T-helper 1 cell treated with Interleukin-12 subunit alpha and Interleukin-12 subunit beta and Interleukin-4 antibody, amounts not matched to agents 30 μg/mL and 1 μg/mL, for 36 hours (primary cell): Measurements from ENCODE around the gene LRIG2.
"Not testable (repeated sequence)": the region's sequence is repeated elsewhere in the genome, so short reads cannot be mapped to it uniquely, and the experiment has no call there.

ENCODE experiments used
- H3K27ac Mint-ChIP-seq: one replicate; pipeline ENCODE4 v1.8.0; 2021; ENCODE audit warnings: mild to moderate bottlenecking, mixed read lengths
- H3K27me3 Mint-ChIP-seq: one replicate; pipeline ENCODE4 v1.8.0; 2021; ENCODE audit warnings: low read depth, mixed read lengths
- H3K36me3 Mint-ChIP-seq: one replicate; pipeline ENCODE4 v1.8.0; 2021; ENCODE audit warnings: low read depth, mixed read lengths
- H3K4me1 Mint-ChIP-seq: one replicate; pipeline ENCODE4 v1.8.0; 2021; ENCODE audit warnings: low read depth, mixed read lengths
- H3K4me3 Mint-ChIP-seq: one replicate; pipeline ENCODE4 v1.8.0; 2021; ENCODE audit warnings: mild to moderate bottlenecking, moderate library complexity, mixed read lengths
- H3K9me3 Mint-ChIP-seq: one replicate; pipeline ENCODE4 v1.8.0; 2021; ENCODE audit warnings: mixed read lengths

LRIG2 gene, protein sequence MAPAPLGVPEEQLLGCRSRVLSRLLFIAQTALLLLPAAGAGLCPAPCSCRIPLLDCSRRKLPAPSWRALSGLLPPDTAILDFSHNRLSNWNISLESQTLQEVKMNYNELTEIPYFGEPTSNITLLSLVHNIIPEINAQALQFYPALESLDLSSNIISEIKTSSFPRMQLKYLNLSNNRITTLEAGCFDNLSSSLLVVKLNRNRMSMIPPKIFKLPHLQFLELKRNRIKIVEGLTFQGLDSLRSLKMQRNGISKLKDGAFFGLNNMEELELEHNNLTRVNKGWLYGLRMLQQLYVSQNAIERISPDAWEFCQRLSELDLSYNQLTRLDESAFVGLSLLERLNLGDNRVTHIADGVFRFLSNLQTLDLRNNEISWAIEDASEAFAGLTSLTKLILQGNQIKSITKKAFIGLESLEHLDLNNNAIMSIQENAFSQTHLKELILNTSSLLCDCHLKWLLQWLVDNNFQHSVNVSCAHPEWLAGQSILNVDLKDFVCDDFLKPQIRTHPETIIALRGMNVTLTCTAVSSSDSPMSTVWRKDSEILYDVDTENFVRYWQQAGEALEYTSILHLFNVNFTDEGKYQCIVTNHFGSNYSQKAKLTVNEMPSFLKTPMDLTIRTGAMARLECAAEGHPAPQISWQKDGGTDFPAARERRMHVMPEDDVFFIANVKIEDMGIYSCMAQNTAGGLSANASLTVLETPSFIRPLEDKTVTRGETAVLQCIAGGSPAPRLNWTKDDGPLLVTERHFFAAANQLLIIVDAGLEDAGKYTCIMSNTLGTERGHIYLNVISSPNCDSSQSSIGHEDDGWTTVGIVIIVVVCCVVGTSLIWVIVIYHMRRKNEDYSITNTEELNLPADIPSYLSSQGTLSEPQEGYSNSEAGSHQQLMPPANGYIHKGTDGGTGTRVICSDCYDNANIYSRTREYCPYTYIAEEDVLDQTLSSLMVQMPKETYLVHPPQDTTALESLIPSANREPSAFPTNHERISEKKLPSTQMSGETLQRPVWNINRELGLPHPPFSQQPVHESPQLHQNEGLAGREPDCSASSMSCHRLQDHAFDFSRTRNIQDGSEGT

DNA sequence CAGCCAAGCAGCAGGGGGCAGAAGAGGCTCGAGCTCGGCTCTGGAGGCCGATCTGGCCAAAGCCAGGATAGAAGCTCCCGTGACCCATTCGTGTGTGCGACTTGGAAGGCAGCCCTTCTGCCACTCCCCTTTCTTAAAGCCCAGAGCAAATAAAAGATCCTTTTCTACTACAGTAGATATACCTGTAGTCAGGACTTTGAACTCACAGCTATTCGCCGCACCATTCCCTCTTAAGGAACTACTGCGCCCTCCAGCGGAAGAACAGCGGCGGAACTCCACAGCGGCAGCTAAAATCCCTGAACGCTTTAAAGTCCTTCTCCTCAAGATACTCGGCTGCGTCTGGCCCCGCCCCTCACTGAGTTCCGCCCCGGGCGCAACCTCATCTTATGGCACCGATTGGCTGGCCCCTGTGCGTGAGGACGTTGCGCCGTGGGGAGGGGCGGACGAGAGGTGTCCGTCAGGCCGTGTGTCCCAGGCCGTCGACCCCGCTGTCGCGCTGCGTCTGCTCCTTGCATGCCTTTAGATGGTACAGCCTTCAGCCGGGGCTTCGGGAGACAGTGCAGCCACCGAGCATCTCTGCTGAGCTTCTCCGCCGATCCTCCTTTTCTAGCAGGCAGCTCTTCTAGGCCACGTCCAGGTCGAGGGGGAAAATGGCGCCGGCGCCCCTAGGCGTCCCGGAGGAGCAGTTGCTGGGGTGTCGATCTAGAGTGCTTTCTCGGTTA lies at the start of gene LRIG2:
TSS of gene LRIG2 (plus strand) at position 442 of the 722 bp plus-strand sequence. CDS start at position 651, 209 bp downstream.
- peaks cover 3% of the 10 kb centered on the region for H3K36me3 Mint-ChIP-seq
- H3K27ac Mint-ChIP-seq = peak within 1 kb of the TSS; percentile 90
- H3K4me1 Mint-ChIP-seq = peaks cover 19% of the 10 kb centered on the region
- H3K27me3 Mint-ChIP-seq = no peaks in the 10 kb centered on the region
- peak within 1 kb of the TSS; percentile 97 for H3K4me3 Mint-ChIP-seq
- H3K9me3 Mint-ChIP-seq = no peaks in the 10 kb centered on the region

DNA sequence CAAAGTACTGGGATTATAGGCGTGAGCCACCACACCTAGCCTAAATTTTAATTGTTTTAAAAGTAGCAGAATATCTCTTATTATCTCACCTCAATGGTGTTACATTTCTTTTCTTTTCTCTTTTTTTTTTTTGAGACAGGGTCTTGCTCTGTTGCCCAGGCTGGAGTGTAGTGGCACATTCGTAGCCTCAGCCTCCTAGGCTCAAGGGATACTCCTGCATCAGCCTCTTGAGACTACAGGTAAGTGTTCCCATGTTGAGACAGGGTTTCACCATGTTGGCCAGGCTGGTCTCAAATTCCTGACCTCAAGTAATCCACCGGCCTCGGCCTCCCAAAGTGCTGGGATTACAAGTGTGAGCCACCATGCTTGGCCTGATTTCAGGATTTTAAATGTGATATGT lies 49.7 kb upstream of the LRIG2 start:
- H3K4me1 Mint-ChIP-seq, H3K9me3 Mint-ChIP-seq, H3K27me3 Mint-ChIP-seq, H3K4me3 Mint-ChIP-seq, H3K36me3 Mint-ChIP-seq, H3K27ac Mint-ChIP-seq: not testable (repeated sequence)

DNA sequence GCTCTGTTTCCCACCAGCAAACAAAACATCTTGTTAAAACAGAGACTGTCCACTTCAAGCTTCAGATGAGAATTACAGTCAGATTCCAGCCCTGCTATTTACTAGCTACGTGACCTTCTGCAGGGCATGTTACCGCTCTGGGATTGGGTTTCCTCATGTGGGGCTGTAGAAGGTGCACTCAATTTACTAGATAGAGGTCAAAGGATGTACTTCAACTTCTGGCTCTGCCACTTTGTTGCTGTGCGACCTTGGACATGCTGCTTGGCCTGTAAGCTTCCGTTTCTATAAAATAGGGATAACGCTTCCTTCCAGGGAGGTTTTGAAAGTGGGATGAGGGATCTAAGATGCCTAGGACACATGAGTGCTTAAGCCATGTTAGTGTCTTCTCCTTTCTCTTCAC lies 46.0 kb upstream of the LRIG2 start:
- no peaks in the 10 kb centered on the region for H3K27me3 Mint-ChIP-seq
- H3K27ac Mint-ChIP-seq = no peak overlapping the region
- peaks cover 3% of the 10 kb centered on the region for H3K4me1 Mint-ChIP-seq
- H3K4me3 Mint-ChIP-seq = no peak overlapping the region
- no peaks in the 10 kb centered on the region for H3K9me3 Mint-ChIP-seq
- no peaks in the 10 kb centered on the region for H3K36me3 Mint-ChIP-seq

DNA sequence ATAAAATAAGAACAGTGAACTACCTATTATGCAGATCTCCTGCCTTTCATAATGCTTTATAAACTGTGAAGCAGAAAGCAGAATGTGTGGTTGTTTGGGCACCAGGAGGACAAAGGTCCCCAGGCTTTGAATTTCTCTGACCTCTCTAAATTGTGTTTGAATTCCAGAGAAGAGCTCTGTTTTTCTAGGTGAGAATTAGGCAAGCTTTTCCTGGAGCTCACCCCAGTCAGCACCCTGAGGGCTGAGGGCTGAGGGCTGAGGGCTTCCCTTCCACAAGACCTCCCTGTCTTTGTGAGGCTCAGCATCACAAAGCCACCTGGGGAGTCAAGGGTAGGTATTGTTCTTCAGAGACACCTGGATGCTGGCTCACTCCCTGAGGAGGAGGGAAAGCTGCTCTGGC lies 45.5 kb upstream of the LRIG2 start:
- no peak overlapping the region for H3K4me3 Mint-ChIP-seq

DNA sequence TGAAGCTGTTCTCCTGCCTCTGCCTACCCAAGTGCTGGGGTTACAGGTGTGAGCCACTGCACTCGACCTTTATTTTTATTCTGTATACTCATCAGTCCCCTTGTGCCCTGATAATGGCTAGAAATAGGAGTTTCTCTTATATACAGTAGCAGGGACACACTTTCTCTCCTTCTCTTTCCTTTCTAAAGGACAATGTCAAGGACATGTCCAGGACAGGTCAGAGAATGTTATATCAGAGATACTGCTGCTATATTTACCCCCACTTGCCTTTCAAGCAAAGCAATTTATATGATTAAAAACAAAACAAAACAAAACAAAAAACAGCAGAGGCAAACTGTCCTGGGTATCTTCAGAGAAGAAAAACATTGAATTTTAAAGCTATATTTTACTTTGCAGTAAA lies 43.2 kb upstream of the LRIG2 start:
- H3K4me3 Mint-ChIP-seq = no peak overlapping the region
- no peaks in the 10 kb centered on the region for H3K27me3 Mint-ChIP-seq
- no peak overlapping the region for H3K27ac Mint-ChIP-seq
- no peaks in the 10 kb centered on the region for H3K9me3 Mint-ChIP-seq
- no peaks in the 10 kb centered on the region for H3K36me3 Mint-ChIP-seq
- H3K4me1 Mint-ChIP-seq = peaks cover 3% of the 10 kb centered on the region

More for the DNA sequence above, 45.5 kb upstream of the LRIG2 start:
- Mint-ChIP-seq H3K27ac (no peak overlapping the region), H3K27me3 (no peaks in the 10 kb centered on the region), H3K4me1 (peaks cover 3% of the 10 kb centered on the region), H3K9me3 (no peaks in the 10 kb centered on the region), H3K36me3 (no peaks in the 10 kb centered on the region)

DNA sequence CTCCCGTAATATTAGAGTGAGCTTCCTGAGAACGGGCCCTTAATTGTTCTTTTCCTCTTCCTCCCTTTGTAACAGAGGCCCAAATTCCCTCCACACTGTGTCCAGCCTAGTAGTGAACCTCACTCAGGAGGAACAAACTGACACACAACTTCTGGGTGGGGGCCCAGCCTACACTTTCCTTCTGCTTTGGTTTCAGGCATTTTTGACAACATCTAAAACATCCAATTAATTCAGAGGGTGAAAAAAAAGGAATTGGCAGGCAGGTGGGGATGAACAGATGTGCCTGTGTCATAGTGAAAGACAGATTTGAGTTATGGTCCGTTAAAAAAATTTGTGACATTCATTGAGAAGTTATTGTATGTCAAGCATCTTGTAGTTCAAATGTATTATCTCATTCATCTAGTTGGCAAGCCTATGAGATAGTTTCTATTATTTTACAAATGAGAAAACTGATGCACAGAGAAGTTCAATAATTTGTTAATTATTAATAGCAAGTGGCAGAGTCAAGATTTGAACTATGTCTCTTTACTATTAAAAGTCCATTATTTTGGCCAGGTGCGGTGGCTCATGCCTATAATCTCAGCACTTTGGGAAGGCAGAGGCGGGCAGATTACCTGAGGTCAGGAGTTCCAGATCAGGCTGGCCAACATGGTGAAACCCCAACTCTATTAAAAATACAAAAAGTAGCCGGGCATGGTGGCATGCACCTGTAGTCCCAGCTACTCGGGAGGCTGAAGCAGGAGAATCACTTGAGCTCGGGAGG lies 41.6 kb upstream of the LRIG2 start:
- no peaks in the 10 kb centered on the region for H3K9me3 Mint-ChIP-seq
- H3K27ac Mint-ChIP-seq = no peak overlapping the region
- H3K4me1 Mint-ChIP-seq = peaks cover 3% of the 10 kb centered on the region
- H3K27me3 Mint-ChIP-seq = no peaks in the 10 kb centered on the region
- H3K4me3 Mint-ChIP-seq = no peak overlapping the region
- no peaks in the 10 kb centered on the region for H3K36me3 Mint-ChIP-seq

DNA sequence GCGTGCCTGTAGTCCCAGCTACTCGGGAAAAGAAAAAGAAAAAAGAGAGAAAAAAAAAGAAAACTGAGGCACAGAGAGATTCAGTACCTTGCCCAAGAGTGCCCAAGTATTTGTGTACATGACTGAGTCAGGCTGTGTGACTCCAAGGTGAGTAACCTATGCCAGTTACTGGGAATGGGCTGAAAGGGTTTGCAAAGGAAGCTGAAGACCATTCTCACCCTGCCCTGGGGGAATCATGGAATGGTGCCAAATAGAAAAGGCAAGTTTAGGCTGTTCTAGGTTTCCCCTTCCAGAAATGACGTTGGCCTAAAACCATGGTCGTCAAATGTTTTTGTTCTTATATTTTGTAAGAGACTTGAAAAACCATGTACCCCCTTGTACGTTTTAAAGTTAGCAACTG lies 37.9 kb upstream of the LRIG2 start:
- H3K4me3 Mint-ChIP-seq = no peak overlapping the region
- no peaks in the 10 kb centered on the region for H3K27me3 Mint-ChIP-seq
- H3K4me1 Mint-ChIP-seq = peaks cover 5% of the 10 kb centered on the region
- H3K9me3 Mint-ChIP-seq = no peaks in the 10 kb centered on the region
- H3K27ac Mint-ChIP-seq = no peak overlapping the region
- H3K36me3 Mint-ChIP-seq = no peaks in the 10 kb centered on the region

DNA sequence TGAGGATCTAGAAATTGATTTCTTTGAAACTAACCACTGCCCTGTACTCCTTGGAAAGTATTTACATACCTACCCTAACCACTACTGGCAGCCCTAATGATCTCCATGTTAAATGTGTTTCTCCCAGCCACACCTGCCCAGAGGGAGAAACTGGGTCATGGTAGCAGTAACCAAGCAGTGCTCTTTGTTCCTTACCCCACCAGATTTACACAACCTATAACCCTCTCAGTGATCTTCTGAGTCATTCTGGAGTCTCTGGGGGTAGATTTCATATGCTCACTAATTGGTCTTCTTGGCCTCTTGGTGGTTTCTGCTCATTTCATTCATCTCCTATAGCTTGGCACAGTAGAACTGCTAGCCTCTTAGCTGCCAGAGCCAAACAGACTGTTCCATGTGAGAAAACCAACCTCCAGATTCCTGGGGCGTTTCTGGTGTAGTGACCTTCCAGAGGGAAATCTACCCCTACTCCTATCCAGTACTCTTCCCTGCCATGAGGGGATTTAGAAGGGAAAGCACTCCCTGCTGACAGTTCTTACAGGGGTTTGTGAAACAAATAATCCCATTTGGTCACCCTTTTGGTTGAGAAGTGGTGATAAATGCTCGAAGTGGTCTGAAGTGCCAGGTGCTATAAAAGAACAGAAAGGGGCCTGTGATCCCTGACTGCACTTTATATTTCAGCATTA lies 36.2 kb upstream of the LRIG2 start:
- H3K27me3 Mint-ChIP-seq = no peaks in the 10 kb centered on the region
- no peak overlapping the region for H3K4me3 Mint-ChIP-seq
- H3K4me1 Mint-ChIP-seq = peaks cover 4% of the 10 kb centered on the region
- H3K27ac Mint-ChIP-seq = no peak overlapping the region
- H3K9me3 Mint-ChIP-seq = no peaks in the 10 kb centered on the region
- H3K36me3 Mint-ChIP-seq = no peaks in the 10 kb centered on the region

DNA sequence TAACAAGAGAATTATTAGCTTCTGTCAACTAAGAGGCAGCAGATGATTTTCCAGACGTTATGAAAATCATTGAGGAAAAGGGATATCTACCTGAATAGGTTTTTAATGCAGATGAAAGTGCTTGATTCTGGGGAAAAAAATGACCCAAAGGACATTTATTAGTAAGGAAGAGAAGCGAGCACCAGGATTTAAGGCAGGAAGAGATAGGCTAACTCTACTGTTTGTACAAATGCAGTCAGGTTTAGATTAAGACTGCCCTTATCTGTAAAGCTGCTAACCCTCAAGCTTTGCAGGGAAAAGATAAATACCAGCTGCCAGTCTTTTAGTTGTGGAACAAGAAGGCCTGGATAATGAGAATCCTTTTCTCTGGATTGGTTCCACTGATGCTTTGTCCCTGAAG lies 33.0 kb upstream of the LRIG2 start:
- H3K27ac Mint-ChIP-seq = no peak overlapping the region
- no peaks in the 10 kb centered on the region for H3K9me3 Mint-ChIP-seq
- H3K27me3 Mint-ChIP-seq = no peaks in the 10 kb centered on the region
- no peak overlapping the region for H3K4me3 Mint-ChIP-seq
- peaks cover 20% of the 10 kb centered on the region for H3K4me1 Mint-ChIP-seq
- H3K36me3 Mint-ChIP-seq = no peaks in the 10 kb centered on the region

DNA sequence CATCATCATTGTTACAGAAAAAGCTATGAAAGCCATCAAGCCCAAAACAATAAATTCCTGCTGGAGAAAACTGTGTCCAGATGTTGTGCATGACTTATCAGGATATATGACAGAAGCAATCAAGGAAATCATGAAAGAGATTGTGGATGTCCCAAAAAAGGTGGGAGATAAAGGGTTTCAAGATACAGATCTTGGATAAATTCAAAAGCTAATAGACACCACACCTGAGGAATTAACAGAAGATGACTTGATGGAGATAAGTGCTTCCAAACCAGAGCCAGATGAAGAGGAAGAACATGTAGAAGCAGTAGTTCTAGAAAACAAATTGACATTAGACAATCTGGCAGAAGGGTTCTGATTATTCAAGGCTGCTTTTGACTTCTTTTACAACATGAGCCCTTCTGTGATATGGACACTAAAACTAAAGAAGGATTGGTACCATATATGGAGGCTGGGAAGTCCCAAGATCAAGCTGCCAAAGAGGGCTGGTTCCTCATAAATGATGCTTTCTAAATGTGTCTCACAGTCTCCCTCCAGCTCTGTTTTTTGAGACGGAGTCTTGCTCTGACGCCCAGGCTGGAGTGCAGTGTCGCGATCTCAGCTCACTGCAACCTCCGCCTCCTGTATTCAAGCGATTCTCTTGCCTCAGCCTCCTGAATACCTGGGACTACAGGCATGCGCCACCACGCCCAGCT lies 32.1 kb upstream of the LRIG2 start:
- no peak overlapping the region for H3K4me3 Mint-ChIP-seq
- no peaks in the 10 kb centered on the region for H3K27me3 Mint-ChIP-seq
- no peak overlapping the region for H3K27ac Mint-ChIP-seq
- H3K36me3 Mint-ChIP-seq = no peaks in the 10 kb centered on the region
- no peaks in the 10 kb centered on the region for H3K9me3 Mint-ChIP-seq
- H3K4me1 Mint-ChIP-seq = peaks cover 22% of the 10 kb centered on the region

DNA sequence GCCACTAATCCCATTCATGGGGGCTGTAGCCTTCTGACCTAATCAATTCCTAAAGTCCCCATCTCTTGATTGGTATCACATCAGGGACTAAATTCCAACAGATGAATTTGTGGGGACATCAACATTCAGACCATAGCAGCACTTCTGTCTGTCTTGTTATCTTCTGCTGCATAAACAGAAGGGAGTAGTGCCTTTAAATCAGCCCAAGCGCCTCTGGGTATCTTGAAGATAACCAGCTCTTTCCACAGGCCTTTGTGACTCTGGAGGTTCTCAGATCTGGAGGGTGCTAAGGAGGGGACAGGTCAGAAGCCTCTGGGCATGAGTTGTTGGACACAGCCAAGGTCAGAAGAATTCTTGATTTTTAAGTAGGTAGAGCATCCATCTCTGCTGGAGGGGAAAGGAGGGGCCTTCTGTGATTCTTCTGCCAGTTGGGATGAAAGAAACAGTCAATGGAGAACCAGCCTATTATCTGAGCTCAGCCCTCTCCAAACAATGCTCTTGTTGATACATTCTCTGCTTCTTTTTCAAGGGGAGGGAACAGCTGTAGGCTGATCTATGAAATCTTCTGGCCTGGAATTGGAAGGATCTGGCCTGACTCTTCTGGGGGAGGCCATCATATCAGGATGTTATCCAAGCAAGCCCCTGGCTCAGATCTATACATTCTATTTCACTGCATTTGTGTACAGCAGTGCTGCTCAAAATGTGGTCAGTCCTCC lies 31.3 kb upstream of the LRIG2 start:
- no peaks in the 10 kb centered on the region for H3K36me3 Mint-ChIP-seq
- H3K27me3 Mint-ChIP-seq = no peaks in the 10 kb centered on the region
- H3K9me3 Mint-ChIP-seq = no peaks in the 10 kb centered on the region
- H3K4me1 Mint-ChIP-seq = peaks cover 26% of the 10 kb centered on the region
- no peak overlapping the region for H3K27ac Mint-ChIP-seq
- no peak overlapping the region for H3K4me3 Mint-ChIP-seq

DNA sequence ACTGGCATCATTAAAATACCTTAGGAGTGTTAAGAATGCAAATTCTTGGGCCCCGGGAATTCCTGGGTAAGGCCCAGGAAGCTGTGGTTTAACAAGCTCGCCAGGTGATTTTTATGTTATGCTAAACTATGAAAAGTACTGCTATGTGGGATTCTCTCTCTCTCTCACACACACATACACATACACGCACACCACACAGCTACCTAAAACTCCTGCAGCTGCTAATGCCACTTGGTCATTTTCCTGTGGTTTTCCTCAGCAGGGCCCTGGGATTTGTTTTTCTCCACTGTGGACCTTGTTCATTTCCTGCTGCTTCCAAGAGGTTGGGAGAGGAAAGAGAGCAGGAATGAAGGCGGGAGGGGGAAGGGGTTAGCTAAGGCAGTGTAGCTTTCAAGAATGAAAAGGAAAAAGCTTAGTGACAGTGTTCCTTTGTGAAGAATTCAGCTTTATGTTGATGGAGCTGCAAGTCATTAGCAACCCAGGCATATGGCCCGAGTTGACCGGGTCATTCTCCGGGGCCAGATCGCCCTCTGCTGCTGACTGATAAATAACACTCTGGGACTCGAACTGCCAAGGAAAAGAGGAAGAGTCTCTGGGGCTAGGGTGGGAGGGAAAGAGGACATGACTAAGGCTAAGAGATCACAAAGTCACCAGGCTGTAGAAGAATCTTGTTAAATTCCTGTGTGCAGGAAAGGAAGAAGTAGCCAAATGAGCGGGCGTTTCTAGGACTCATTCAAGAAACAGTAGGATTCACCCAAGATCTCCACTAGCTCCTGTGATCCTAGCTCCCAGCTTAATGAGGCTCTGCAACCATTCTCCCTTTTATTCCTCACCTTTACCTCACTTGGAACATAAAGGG lies 30.5 kb upstream of the LRIG2 start:
- no peaks in the 10 kb centered on the region for H3K9me3 Mint-ChIP-seq
- H3K27me3 Mint-ChIP-seq = no peaks in the 10 kb centered on the region
- H3K4me3 Mint-ChIP-seq = no peak overlapping the region
- H3K27ac Mint-ChIP-seq = no peak overlapping the region
- no peaks in the 10 kb centered on the region for H3K36me3 Mint-ChIP-seq
- H3K4me1 Mint-ChIP-seq = peaks cover 32% of the 10 kb centered on the region
